SK-N-MC (cell line): Measurements from ENCODE around the gene DISC1.
"Not testable (repeated sequence)": the region's sequence is repeated elsewhere in the genome, so short reads cannot be mapped to it uniquely, and the experiment has no call there.

Experiments
- FOXP2 ChIP-seq: optimal IDR thresholded peaks from 2 replicates; pipeline ENCODE3; 2011; ENCODE audit warnings: mild to moderate bottlenecking, moderate library complexity; ENCODE audit not compliant: insufficient read depth; ENCODE audit errors: extremely low read length, control extremely low read depth
- POLR2AphosphoS5 ChIP-seq: IDR thresholded peaks from 2 replicates; pipeline ENCODE4 v1.6.1; 2012; ENCODE audit warnings: mild to moderate bottlenecking, low read depth, low read length, borderline replicate concordance

DNA sequence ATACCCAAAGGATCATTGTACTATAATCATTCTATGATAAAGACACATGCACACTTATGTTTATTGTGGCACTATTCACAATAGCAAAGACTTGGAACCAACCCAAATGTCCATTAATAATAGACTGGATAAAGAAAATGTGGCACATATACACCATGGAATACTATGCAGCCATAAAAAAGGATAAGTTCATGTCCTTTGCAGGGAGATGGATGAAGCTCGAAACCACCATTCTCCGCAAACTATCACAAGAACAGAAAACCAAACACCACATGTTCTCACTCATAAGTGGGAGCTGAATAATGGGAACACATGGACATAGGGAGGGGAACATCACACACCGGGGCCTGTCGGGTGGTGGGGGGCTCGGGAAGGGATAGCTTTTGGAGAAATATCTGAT is 321.5 kb downstream of the DISC1 start:
- not testable (repeated sequence) for TF ChIP-seq POLR2AphosphoS5, FOXP2
